ENCODE measurements around the gene LIMA1.

- TF ChIP-seq CTCF (IDR thresholded peaks at IDR 0.05), result no peak
- TF ChIP-seq EP300 (IDR thresholded peaks at IDR 0.05), result no peak
- TF ChIP-seq POLR2A (IDR thresholded peaks at IDR 0.05), result no peak
These were observed 34.4 kb downstream of the LIMA1 start for GRCh38 chr12:50248883-50249282.
